Psoas muscle (tissue), 8 donors: ENCODE measurements around the gene CDC26. TPM values are rescaled to one million over a fixed set of nuclear protein-coding genes. Genes with fewer than 3 reads are reported as not detected.

ENCODE experiments used
- ATAC-seq, 4 donors: fragments of 200-7000 bp; cut with Tn5 transposase; one replicate each; pipeline ENCODE4 v1.9.1; 2020; ENCODE audit warnings: moderate library complexity in 3 of 4, mild to moderate bottlenecking in 2 of 4
- DNase-seq, 2 donors: peaks; one replicate each; pipeline ENCODE4 v3.0.0-alpha.2; 2020
- H3K27ac ChIP-seq: fragments of 200-600 bp; one replicate; pipeline ENCODE4 v1.8.0; 2022
- H3K27me3 ChIP-seq, 3 donors: fragments of 200-600 bp in 1 of 3; one replicate each; pipeline versions ENCODE4 v1.6.1 to v1.8.0; 2013 to 2022; ENCODE audit warnings: low read length in 2 of 3, mild to moderate bottlenecking in 2 of 3, moderate library complexity in 1 of 3; ENCODE audit not compliant: insufficient read depth in 3 of 3
- H3K36me3 ChIP-seq, 2 donors: fragments of 200-600 bp in 1 of 2; one replicate each; pipeline versions ENCODE4 v1.6.1 to v1.8.0; 2013 to 2022; ENCODE audit warnings: low read depth in 1 of 2, mild to moderate bottlenecking in 1 of 2, moderate library complexity in 1 of 2; ENCODE audit not compliant: insufficient read depth in 1 of 2
- H3K4me1 ChIP-seq: fragments of 200-600 bp; one replicate; pipeline ENCODE4 v1.8.0; 2022
- H3K4me3 ChIP-seq: fragments of 200-600 bp; one replicate; pipeline ENCODE4 v1.8.0; 2022; ENCODE audit warnings: mild to moderate bottlenecking
- H3K9me3 ChIP-seq: fragments of 200-600 bp; one replicate; pipeline ENCODE4 v1.8.0; 2022
- CTCF ChIP-seq: fragments of 200-600 bp; IDR thresholded peaks from one replicate; pipeline ENCODE4 v1.8.0; 2022; ENCODE audit warnings: antibody characterized with exemption
- WGBS, 3 donors: extraction: QIAGEN DNeasy Blood & Tissue Kit; methylation state at CpG; one replicate each; pipeline versions ENCODE4 v1.1.6 to v1.1.7; 2013; 5-methylcytosine and 5-hydroxymethylcytosine counted together
- intact Hi-C, 2 donors: fragments of 100-400 bp; cut with DNase I; formaldehyde crosslinking; loops; one replicate each; pipeline versions ENCODE4 v1.11.0 to v1.14.2; 2022
- long read RNA-seq, 2 donors: library from polyadenylated mRNA; unstranded; transcript quantifications; one replicate each; pipeline ENCODE4 v2.0.0, GENCODE V29; 2021
- polyA plus RNA-seq, 3 donors: library from polyadenylated mRNA; stranded (reverse); fragments of 200-250 nt; gene quantifications; one replicate each; pipeline ENCODE4 v1.2.3, GENCODE V29; 2013
- total RNA-seq, 4 donors: library from RNA; stranded (reverse); fragmentation: NEBNext Ultra II Directional in 2 of 4; extraction: Animal tissue kit (Norgen Biotek cat#: 25700) in 2 of 4; gene quantifications; one replicate each; pipeline versions ENCODE4 v1.2.1 to v1.2.4, GENCODE V29; 2021 to 2023
- donor health status: healthy with polysubstance abuse.
- donor health status: DM: no; HTN: no; CAD: no; lungs with moderate emphysema.
- donor health status: Bipolar disorder and iron deficiency.
- donor health status: healthy.
- donor health status: DM: yes; HTN: yes; CAD: no.
- donor health status: DM: no; HTN: no; CAD: no.
- donor health status: DM: no; HTN: no; CAD: no.
- donor health status: DM: yes; HTN: yes; CAD: no.

CDC26 gene
- total RNA-seq: 10 to 100 TPM; 22.4 to 25.6 (median 24.0) TPM
- 100 to 1,000 TPM in 1 of 3 donors, 10 to 100 TPM in 2; 53.2 to 112 (median 75.0) TPM for polyA plus RNA-seq
- long read RNA-seq, donor 1, transcript CDC26-201 (4 exons, 872 nt): major isoform, 19 of 24 reads
- long read RNA-seq, donor 1, partial matches to known transcripts: 1 of 24 reads
- long read RNA-seq, donor 1, other reads (novel, unspliced or antisense): 4 of 24 reads
- long read RNA-seq, donor 2, transcript CDC26-201 (4 exons, 872 nt): major isoform, 16 of 24 reads
- long read RNA-seq, donor 2, partial matches to known transcripts: 1 of 24 reads
- long read RNA-seq, donor 2, other reads (novel, unspliced or antisense): 7 of 24 reads

- no peak for TF ChIP-seq CTCF
- peak within 1 kb of the TSS; percentile 95 for H3K4me3 ChIP-seq
- H3K9me3 ChIP-seq: no peaks in the 10 kb centered on the region
- WGBS, 3 donors: 0% methylated on average over 62 to 63 of the region's 63 CpGs
- ATAC-seq (peak; percentile 98 to 99 (median 99)), DNase-seq (peak; percentile 96 to 98)
- no peaks in the 10 kb centered on the region for H3K27me3 ChIP-seq
- intact Hi-C loops: loop anchor here (2.0 to 10.0 kb wide), 7 partner anchors 55 to 383 kb away; partner anchors contain the start of genes FKBP15 (in 2 of the 2), SLC31A1 (in 2 of the 2), ALAD (in 1 of the 2) and WDR31 (in 1 of the 2)
- peaks cover 17% of the 10 kb centered on the region for H3K4me1 ChIP-seq
- peaks cover 23 to 69% of the 10 kb centered on the region in 2 donors for H3K36me3 ChIP-seq
- peak within 1 kb of the TSS; percentile 96 for H3K27ac ChIP-seq
Measured at GRCh38 chr9:113275157-113276131, at the start of gene CDC26, which contains the start of gene PRPF4. CDC26 (minus strand) TSS chr9:113275572; CDS start chr9:113272507, 3,065 bp downstream. PRPF4 (plus strand) TSS chr9:113275658; CDS start chr9:113275744, 86 bp downstream.

GRCh38 chr9:113322671-113323070 is 47.3 kb upstream of the CDC26 start:
- WGBS, 3 donors: 65 to 75% (median 72%) methylated on average over 6 of the region's 6 CpGs
- Histone ChIP-seq H3K4me1 (no peaks in the 10 kb centered on the region), H3K9me3 (no peaks in the 10 kb centered on the region), H3K27ac (no peak overlapping the region), H3K27me3 (no peaks in the 10 kb centered on the region), H3K4me3 (no peak overlapping the region), H3K36me3 (peaks cover 0 to 5% of the 10 kb centered on the region in 2 donors)
- DNase-seq (no peak), ATAC-seq (no peak)
- intact Hi-C loops: no loop called here
- no peak for TF ChIP-seq CTCF

GRCh38 chr9:113320051-113320450 is 44.7 kb upstream of the CDC26 start:
- no peaks in the 10 kb centered on the region for H3K4me1 ChIP-seq
- WGBS, 3 donors: 76 to 94% (median 81%) methylated on average over 3 of the region's 3 CpGs
- TF ChIP-seq CTCF: no peak
- no peak overlapping the region for H3K4me3 ChIP-seq
- no peaks in the 10 kb centered on the region for H3K27me3 ChIP-seq
- intact Hi-C loops: no loop called here
- peaks cover 0 to 5% of the 10 kb centered on the region in 2 donors for H3K36me3 ChIP-seq
- no peak for DNase-seq
- no peak for ATAC-seq
- H3K9me3 ChIP-seq: no peaks in the 10 kb centered on the region
- no peak overlapping the region for H3K27ac ChIP-seq

- no peak overlapping the region for H3K27ac ChIP-seq
- ATAC-seq: no peak
- intact Hi-C loops: loop anchor here in 1 of 2 donors (10.0 kb wide), 1 partner anchor 86 kb away; the partner anchor contains the start of gene ALAD
- no peak overlapping the region for H3K4me3 ChIP-seq
- DNase-seq: no peak
- no peaks in the 10 kb centered on the region for H3K27me3 ChIP-seq
- WGBS, 3 donors: 85 to 95% (median 89%) methylated on average over 2 of the region's 2 CpGs
- TF ChIP-seq CTCF: no peak
- H3K9me3 ChIP-seq: no peaks in the 10 kb centered on the region
- peaks cover 0 to 5% of the 10 kb centered on the region in 2 donors for H3K36me3 ChIP-seq
- H3K4me1 ChIP-seq: no peaks in the 10 kb centered on the region
Measured at GRCh38 chr9:113319054-113319453, 43.7 kb upstream of the CDC26 start.
